ENCODE data around the gene S100PBP. TPM values are rescaled to one million over a fixed set of nuclear protein-coding genes. Genes with fewer than 3 reads are reported as not detected.
A peak's percentile ranks its signal among the peaks of the same experiment; 100 is the strongest.

The S100PBP gene
- total RNA-seq, 4 donors from 2014 or later: 25.4 to 46.9 (median 29.8) TPM

DNA sequence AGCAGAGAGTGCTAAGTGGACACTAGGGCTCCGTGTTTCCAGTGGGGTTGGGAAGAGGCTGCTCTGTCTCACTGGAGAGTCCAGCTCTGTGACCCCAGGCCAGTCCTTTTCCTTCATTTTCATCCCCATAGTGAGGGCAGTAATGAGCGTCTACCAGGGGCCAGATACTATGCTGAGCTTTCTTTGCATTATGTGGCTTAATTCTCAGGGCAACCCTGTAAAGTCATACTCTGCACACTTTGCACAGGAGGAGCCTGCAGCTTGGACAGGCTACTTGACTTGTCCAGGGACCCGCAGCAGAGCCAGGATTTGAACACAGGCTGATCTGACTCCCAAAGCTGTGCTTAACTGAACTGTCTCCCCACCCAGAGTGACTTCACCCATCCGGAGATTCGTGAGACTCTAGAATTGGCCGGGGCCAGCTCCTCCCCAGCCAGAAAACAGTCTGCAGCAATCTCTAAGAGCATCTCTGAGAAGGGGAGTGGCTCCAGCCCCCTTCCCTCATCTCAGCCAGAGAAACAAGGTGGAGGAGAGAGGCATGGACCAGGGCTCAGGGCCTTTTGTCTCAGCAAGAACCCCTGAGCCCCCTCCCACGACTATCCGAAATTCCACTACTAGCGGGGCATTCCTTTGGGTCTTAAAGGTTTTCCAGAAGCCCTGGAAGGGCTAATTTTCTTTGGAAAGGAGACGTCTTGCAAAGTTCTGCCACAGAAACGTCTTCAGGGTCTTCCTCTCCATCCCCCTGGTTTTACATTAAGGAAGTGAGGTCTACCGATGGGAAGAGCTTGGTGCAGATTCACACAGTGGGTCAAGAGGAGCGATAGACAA lies 54.1 kb downstream of the S100PBP start:
- H3K36me3 ChIP-seq: peaks cover 0 to 13% of the 10 kb centered on the region in 2 donors
- WGBS, 2 donors (ENCODE audit: low coverage in 1 of 2): 42 to 65% methylated on average over 4 to 7 of the region's 13 CpGs
- ATAC-seq: peak; percentile 43
- H3K27me3 ChIP-seq: peaks cover 7% of the 10 kb centered on the region
- no peak for TF ChIP-seq CTCF (IDR thresholded peaks at IDR 0.05)
- TF ChIP-seq POLR2AphosphoS5 (IDR thresholded peaks at IDR 0.05): no peak
- TF ChIP-seq POLR2A (IDR thresholded peaks at IDR 0.05): no peak
- TF ChIP-seq EP300 (IDR thresholded peaks at IDR 0.05): no peak
- H3K4me1 ChIP-seq: peaks cover 0 to 37% (median 17%) of the 10 kb centered on the region in 3 donors
- peak overlapping the region in 3 of 4 donors; percentile 63 to 71 (median 66) for H3K27ac ChIP-seq
- H3K9me3 ChIP-seq: no peaks in the 10 kb centered on the region
- peak overlapping the region; percentile 46 to 61 for H3K4me3 ChIP-seq

DNA sequence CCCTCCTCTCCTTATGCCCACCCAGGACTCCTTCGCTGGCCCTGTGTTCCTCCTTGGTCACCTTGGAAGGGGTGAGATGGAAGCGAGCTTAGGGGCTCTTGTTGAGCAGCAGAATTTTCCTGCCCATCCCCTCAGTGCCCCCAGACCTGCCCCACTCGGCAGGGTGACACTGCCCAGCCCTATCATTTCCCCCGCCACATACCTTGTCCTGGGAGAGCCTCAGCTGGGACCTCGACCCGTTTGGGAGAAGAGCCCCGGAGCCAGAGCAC lies 54.7 kb downstream of the S100PBP start:
- H3K4me3 ChIP-seq: peak overlapping the region in 1 of 2 donors; percentile 25
- peaks cover 0 to 13% of the 10 kb centered on the region in 2 donors for H3K36me3 ChIP-seq
- TF ChIP-seq POLR2AphosphoS5 (IDR thresholded peaks at IDR 0.05): no peak
- no peak for ATAC-seq
- H3K9me3 ChIP-seq: no peaks in the 10 kb centered on the region
- peaks cover 0 to 42% (median 17%) of the 10 kb centered on the region in 3 donors for H3K4me1 ChIP-seq
- H3K27ac ChIP-seq: peak overlapping the region in 3 of 4 donors; percentile 17 to 71 (median 63)
- peaks cover 7% of the 10 kb centered on the region for H3K27me3 ChIP-seq
- 25 to 100% methylated on average over 1 to 5 of the region's 7 CpGs for WGBS, 2 donors (ENCODE audit: low coverage in 1 of 2)

GRCh38 chr1:32873484-32873883 lies 56.0 kb downstream of the S100PBP start:
- WGBS, 2 donors (ENCODE audit: low coverage in 1 of 2): 82 to 85% methylated on average over 2 to 5 of the region's 5 CpGs

GRCh38 chr1:32874860-32875752 lies 57.7 kb downstream of the S100PBP start:
- peaks cover 0 to 47% (median 16%) of the 10 kb centered on the region in 3 donors for H3K4me1 ChIP-seq
- no peak overlapping the region for H3K4me3 ChIP-seq
- ATAC-seq: no peak
- peaks cover 2% of the 10 kb centered on the region for H3K27me3 ChIP-seq
- no peaks in the 10 kb centered on the region for H3K36me3 ChIP-seq
- no peak overlapping the region for H3K27ac ChIP-seq
- H3K9me3 ChIP-seq: no peaks in the 10 kb centered on the region
- TF ChIP-seq EP300 (IDR thresholded peaks at IDR 0.05) (no peak), CTCF (IDR thresholded peaks at IDR 0.05) (no peak), POLR2AphosphoS5 (IDR thresholded peaks at IDR 0.05) (no peak), POLR2A (IDR thresholded peaks at IDR 0.05) (no peak)
- WGBS, 2 donors (ENCODE audit: low coverage in 1 of 2): 60 to 65% methylated on average over 4 to 5 of the region's 5 CpGs

More at GRCh38 chr1:32873484-32873883, 56.0 kb downstream of the S100PBP start:
- Histone ChIP-seq H3K27ac (no peak overlapping the region), H3K36me3 (peaks cover 0 to under 1% of the 10 kb centered on the region in 2 donors), H3K27me3 (peaks cover 7% of the 10 kb centered on the region), H3K4me1 (peaks cover 0 to 56% (median 21%) of the 10 kb centered on the region in 3 donors), H3K4me3 (no peak overlapping the region), H3K9me3 (no peaks in the 10 kb centered on the region)
- TF ChIP-seq EP300 (IDR thresholded peaks at IDR 0.05) (no peak), POLR2AphosphoS5 (IDR thresholded peaks at IDR 0.05) (no peak), POLR2A (IDR thresholded peaks at IDR 0.05) (no peak), CTCF (IDR thresholded peaks at IDR 0.05) (no peak)
- ATAC-seq: no peak
